HG03196 (cell line): Measurements from ENCODE around the gene PPM1H.
"Not testable (repeated sequence)": the region's sequence is repeated elsewhere in the genome, so short reads cannot be mapped to it uniquely, and the experiment has no call there.

Experiments used
- ATAC-seq: cut with Tn5 transposase; IDR thresholded peaks from one replicate; pipeline ENCODE4 v1.9.1; 2021; ENCODE audit not compliant: unreplicated experiment

PPM1H gene

GRCh38 chr12:62693376-62694050 lies 241.4 kb downstream of the PPM1H start:
- no peak for ATAC-seq

DNA sequence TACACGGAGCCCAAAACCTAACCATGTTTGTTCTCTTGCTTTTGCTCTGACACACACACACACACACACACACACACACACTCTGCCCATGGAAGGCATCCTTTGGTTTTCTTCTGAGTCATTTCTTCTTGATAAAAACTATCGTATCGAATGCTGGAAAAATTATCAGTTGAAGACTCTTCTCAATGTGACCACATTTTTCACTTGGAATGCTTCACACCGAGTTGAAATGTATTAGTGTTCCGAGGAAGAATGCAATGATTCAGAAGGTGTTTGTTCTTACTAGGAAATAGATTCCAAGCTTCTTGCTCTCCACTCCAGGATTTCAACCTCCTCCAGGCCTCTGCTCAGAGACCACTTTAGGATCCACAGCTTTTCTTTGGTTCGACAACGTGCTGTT lies 242.1 kb downstream of the PPM1H start:
- no peak for ATAC-seq

DNA sequence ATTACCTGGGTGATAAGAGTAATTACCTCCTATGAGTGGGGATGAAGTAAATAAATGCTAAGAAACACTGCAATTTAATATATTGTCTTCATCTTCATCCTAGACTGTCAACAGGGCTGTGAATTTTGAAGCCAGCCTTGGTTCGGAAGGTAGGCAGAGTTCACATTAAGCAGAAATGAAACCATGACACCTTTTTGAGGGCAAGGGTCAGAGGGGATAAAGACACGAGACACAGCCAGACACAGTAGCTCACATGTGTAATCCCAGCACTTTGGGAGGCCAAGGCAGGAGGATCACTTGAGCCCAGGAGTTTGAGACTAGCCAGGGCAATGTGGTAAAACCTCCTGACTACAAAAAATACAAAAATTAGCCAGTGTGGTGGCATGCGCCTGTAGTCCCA lies 243.6 kb downstream of the PPM1H start:
- ATAC-seq = no peak

DNA sequence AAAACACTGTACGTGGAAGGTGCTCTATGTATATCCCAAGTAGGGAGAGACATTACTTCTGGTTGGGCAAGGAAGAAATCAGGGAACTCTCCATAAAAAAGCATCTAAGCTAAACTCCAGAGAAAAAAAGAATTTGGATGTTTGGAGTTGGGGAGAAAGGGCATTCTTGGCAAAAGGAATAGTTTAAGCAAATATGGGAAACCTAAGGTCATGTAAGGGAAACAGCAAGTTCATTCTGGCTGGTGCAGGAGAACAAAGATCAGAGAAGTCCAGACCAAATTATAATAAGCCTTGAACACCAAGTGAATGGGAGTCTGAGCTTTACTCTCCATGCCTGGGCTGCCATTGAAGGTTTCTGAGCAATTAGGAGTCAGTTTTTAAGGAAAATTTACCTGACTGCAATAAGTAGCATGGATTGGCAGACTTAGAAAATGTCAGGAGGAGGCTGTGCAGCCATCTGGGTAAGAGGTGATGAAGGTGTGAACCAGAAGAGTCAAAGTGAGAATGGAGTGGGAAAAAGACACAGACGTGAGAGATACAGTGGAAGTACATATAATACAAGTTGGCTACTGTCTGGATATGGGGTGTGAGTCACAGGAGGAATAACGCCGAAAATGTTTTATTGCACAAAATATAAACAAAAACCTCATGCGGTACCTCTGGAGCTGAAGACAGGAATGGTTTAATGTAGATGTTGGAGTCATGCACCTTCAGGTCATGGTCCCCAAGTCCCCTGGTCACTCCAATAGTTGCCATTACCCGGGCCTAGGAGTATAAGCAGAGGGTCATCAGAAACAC lies 245.7 kb downstream of the PPM1H start:
- no peak for ATAC-seq

DNA sequence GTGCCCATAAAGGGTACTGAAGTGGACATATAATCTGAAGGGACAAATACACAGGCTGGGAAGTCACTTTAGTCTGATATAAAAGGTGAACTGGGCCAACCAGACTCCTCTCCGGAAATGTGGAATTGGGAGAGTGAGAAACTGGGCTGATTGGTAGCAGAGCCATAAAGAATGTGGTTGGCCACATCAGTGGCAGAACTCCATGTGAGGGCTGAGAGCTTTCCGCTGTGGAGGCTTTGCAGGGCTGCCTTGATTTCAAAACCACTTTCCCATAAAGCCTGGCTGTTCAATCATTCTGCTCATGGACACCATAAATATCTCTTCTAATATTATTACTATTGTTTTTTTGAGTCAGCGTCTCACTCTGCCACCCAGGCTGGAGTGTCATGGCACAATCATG lies 248.0 kb downstream of the PPM1H start:
- ATAC-seq = no peak

GRCh38 chr12:62684570-62685295 lies 250.2 kb downstream of the PPM1H start:
- ATAC-seq = no peak

GRCh38 chr12:62683776-62684569 lies 251.0 kb downstream of the PPM1H start:
- ATAC-seq = no peak

- ATAC-seq = no peak
Observed at GRCh38 chr12:62681306-62681705, 253.6 kb downstream of the PPM1H start.

DNA sequence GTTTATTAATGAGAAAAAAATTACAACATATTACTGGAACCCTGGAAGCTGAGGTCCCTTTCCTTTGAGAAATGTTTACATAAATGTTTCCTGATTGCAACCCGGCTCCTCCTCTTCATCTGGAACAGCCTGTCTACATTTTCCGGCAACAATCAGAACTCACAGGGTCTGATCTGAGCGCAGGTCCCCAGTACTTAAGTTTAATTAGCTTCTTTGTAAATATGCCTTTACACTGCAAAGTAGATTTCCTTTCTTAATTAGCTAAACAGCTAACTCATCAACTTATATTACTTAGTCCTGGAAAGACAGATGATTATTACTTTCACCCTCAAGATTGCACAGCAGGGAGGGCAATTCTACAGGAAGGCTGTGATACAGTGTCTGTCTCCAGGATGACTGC lies 255.3 kb downstream of the PPM1H start:
- ATAC-seq = no peak

- ATAC-seq = no peak
Observed at GRCh38 chr12:62677355-62677754, 257.6 kb downstream of the PPM1H start.

DNA sequence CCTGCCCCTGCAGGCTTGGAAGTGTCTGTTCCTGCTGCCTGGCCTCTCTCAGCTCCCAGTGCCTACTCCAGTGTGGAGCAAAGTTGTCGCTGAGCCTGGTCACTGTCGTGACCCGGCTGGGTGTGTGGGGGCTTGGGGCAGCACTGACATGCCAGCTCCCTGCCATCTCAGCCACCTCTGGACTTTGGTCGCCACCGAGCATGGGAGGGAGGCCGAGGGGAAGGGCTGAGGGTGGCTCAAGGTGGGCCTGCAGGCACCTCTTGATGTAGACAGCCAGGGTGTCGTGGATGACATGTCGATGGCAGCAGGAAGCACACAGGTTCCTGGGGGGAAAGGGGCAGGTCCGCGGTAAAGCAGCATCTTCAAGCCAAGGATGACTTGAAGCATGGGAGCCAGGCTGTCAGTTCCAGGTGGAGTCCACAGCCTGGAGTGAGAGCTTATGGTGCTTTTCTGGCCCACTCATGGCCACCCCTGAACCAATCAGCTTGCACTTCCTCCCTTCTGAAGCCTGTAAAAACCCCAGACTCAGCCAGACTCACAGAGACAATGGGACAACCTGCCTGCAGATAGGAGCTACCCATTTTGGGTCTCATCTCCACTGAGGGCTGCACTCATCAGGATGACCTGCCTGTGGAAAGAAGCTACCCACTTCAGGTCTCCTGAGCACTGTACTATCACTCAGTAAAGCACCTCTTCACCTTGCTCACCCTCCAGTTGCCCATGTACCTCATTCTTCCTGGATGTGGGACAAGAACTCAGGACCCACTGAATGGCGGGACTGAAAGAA lies 258.2 kb downstream of the PPM1H start:
- no peak for ATAC-seq

DNA sequence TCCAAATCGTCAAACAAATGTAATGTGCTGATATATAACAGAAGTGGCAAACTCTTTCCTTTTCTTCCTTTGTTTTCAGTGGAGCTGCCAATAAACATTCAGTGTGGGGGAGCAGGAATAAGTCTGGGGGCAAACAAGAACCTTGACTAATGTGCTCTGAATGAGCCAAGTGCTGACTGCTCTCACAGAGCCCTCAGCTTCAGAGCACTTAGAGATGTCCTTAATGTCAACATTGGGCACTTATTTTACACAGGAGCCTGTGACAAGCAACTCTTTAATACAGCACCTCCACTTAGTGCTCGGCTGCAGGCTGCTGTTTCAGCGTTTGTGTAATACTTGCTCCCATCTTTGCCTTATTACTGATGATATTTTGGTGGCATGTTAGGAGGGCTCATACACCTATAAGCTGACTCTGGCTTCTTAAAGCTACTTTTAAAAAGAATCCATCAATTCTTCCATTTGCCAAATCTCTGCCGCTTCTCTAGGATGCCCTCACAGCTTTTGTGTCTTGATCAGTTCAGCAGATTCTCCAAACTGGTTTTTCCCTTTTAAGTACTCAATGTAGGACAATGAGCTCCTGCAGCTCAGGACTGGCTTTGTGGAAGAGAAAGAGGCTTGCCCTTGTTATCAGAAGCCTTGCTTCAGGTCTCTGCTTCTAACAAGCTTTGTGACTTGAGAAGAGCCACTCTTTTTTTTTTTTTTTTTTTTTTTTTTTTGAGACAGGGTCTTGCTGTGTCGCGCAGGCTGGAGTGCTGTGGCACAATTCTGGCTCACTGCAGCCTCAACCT lies 261.7 kb downstream of the PPM1H start:
- no peak for ATAC-seq

GRCh38 chr12:62670986-62671720 lies 263.8 kb downstream of the PPM1H start:
- no peak for ATAC-seq

DNA sequence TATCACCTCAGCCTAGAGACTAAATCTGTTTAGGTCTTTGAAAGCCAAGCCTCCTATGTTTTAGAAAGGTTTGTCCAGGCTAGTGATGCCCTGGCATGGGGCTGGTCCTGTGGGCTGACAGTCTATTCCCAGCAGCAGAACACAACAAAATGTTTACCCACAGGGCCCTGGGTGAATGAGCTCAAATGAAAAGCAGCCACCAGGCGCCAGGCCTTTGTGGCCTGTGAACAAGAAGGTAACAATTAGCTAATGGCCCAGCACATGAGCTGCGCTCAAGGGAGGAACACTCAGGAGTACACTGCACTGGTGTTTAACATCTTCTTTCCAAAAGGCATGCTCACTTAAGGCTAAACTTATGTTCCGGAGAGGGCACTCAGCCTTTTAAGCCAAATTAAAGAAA lies 266.2 kb downstream of the PPM1H start:
- ATAC-seq = no peak

GRCh38 chr12:62664951-62665350 lies 270.0 kb downstream of the PPM1H start:
- ATAC-seq = not testable (repeated sequence)

GRCh38 chr12:62660756-62661155 lies 274.2 kb downstream of the PPM1H start:
- no peak for ATAC-seq

DNA sequence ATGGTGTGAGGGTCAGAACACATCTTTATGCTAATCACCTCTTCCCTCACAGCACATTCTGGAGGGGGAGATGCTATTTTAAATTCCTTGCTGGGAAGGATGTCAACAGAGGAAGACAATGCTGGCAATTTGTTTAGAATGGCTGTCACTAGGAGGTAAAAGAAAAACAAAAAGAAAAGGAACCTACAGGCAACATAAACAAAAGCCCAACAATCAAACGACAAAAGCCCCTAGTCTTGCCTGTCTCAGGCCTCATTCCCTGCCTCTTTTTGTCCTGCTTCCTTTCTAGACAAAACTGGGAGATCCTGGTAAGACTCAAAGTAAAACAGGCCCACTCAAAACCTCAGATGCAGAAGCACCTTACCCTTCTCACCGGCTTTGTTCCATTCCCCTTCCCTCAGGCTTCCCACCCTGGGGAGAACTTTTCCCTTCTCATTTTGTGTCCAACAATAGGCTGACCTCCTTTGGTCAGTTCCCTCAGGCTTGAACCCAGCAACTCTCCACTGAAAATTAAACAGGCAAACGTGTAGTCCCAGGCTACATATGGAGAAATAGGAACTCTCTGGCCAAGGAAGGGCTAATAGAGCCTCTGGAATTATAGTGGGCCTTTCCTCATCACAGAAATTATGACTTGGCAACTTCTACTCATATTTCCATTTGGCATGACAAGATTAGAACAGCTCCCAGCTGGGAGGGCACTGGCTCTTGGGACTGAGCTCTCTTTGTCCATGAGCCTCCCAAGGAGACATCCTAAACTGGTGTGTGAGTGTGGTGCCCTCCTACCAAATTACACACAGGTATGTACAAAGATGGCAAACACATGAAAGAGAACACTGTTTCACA lies 275.3 kb downstream of the PPM1H start:
- no peak for ATAC-seq

- ATAC-seq = no peak
Observed at GRCh38 chr12:62658910-62659309, 276.0 kb downstream of the PPM1H start.
